ENCODE measurements around the gene SLC2A8. TPM values are rescaled to one million over a fixed set of nuclear protein-coding genes. Genes with fewer than 3 reads are reported as not detected.

SLC2A8 gene
- total RNA-seq, 1 experiment from 2014 or later = 144 TPM

GRCh38 chr9:127368852-127369402, 28.0 kb upstream of the SLC2A8 start:
- Mint-ChIP-seq H3K36me3 (ENCODE audit: insufficient read depth, unreplicated experiment) (peaks cover 4% of the 10 kb centered on the region), H3K4me3 (ENCODE audit: unreplicated experiment) (no peak overlapping the region), H3K4me1 (ENCODE audit: low read depth, unreplicated experiment) (peaks cover 25% of the 10 kb centered on the region), H3K9me3 (ENCODE audit: unreplicated experiment) (no peaks in the 10 kb centered on the region), H3K27ac (ENCODE audit: unreplicated experiment) (peak overlapping the region; percentile 82), H3K27me3 (ENCODE audit: insufficient read depth, unreplicated experiment) (no peaks in the 10 kb centered on the region)
- CTCF ChIA-PET = interaction anchor here (0.7 to 3.3 kb wide), 2 partner anchors 19 to 29 kb away, joined by 3 to 12 read pairs; partner anchors contain the start of gene SLC2A8
- intact Hi-C loops (cut with micrococcal nuclease; ENCODE audit: unreplicated experiment) = no loop called here
- POLR2A ChIA-PET = interaction anchor here (1.2 kb wide), 1 partner anchor 38 kb away, joined by 12 read pairs; no protein-coding TSS in a partner anchor
- no peaks in the 10 kb centered on the region for H3K36me3 ChIP-seq (ENCODE audit: control insufficient read depth, insufficient read depth, low read length)
- no peaks in the 10 kb centered on the region for H3K9me3 ChIP-seq
- no peaks in the 10 kb centered on the region for H3K27me3 ChIP-seq (replicated peaks; ENCODE audit: control insufficient read depth, insufficient read depth, low read length)
- DNase-seq = peak in 1 of 2 experiments; percentile 4
- BruUV-seq (replicated peaks) = no TSS peak
- H3K4me3 ChIP-seq (ENCODE audit: low read depth, low read length) = no peak overlapping the region
- no peak for TF ChIP-seq CTCF (IDR thresholded peaks at IDR 0.05; ENCODE audit: insufficient read depth in 1 of 2, low read depth in 1 of 2, low read length in 1 of 2, severe bottlenecking in 1 of 2, unreplicated experiment in 1 of 2)
- peaks cover 16% of the 10 kb centered on the region for H3K4me1 ChIP-seq

- peak overlapping the region; percentile 82 for H3K27ac Mint-ChIP-seq (ENCODE audit: unreplicated experiment)
- H3K4me3 Mint-ChIP-seq (ENCODE audit: unreplicated experiment) = no peak overlapping the region
- H3K27me3 Mint-ChIP-seq (ENCODE audit: insufficient read depth, unreplicated experiment) = no peaks in the 10 kb centered on the region
- H3K9me3 ChIP-seq = no peaks in the 10 kb centered on the region
- no peak for TF ChIP-seq CTCF (IDR thresholded peaks at IDR 0.05; ENCODE audit: insufficient read depth in 1 of 2, low read depth in 1 of 2, low read length in 1 of 2, severe bottlenecking in 1 of 2, unreplicated experiment in 1 of 2)
- H3K4me3 ChIP-seq (ENCODE audit: low read depth, low read length) = no peak overlapping the region
- peaks cover 4% of the 10 kb centered on the region for H3K36me3 Mint-ChIP-seq (ENCODE audit: insufficient read depth, unreplicated experiment)
- CTCF ChIA-PET = interaction anchor here (3.3 kb wide), 1 partner anchor 28 kb away, joined by 12 read pairs; the partner anchor contains the start of gene SLC2A8
- intact Hi-C loops (cut with micrococcal nuclease; ENCODE audit: unreplicated experiment) = no loop called here
- BruUV-seq (replicated peaks) = no TSS peak
- H3K36me3 ChIP-seq (ENCODE audit: control insufficient read depth, insufficient read depth, low read length) = no peaks in the 10 kb centered on the region
- no peaks in the 10 kb centered on the region for H3K9me3 Mint-ChIP-seq (ENCODE audit: unreplicated experiment)
- H3K4me1 Mint-ChIP-seq (ENCODE audit: low read depth, unreplicated experiment) = peaks cover 25% of the 10 kb centered on the region
- H3K27me3 ChIP-seq (replicated peaks; ENCODE audit: control insufficient read depth, insufficient read depth, low read length) = no peaks in the 10 kb centered on the region
- DNase-seq = peak in 1 of 2 experiments; percentile 25
- POLR2A ChIA-PET = interaction anchor here (1.2 to 2.3 kb wide), 2 partner anchors 27 to 38 kb away, joined by 12 to 13 read pairs; partner anchors contain the start of gene SLC2A8
- H3K4me1 ChIP-seq = peaks cover 16% of the 10 kb centered on the region
These were observed 27.5 kb upstream of the SLC2A8 start for GRCh38 chr9:127369428-127369827.

GRCh38 chr9:127370147-127370579, 26.8 kb upstream of the SLC2A8 start:
- Mint-ChIP-seq H3K4me1 (ENCODE audit: low read depth, unreplicated experiment) (peaks cover 25% of the 10 kb centered on the region), H3K4me3 (ENCODE audit: unreplicated experiment) (no peak overlapping the region), H3K27me3 (ENCODE audit: insufficient read depth, unreplicated experiment) (no peaks in the 10 kb centered on the region), H3K27ac (ENCODE audit: unreplicated experiment) (peak overlapping the region; percentile 82), H3K36me3 (ENCODE audit: insufficient read depth, unreplicated experiment) (peaks cover 4% of the 10 kb centered on the region), H3K9me3 (ENCODE audit: unreplicated experiment) (no peaks in the 10 kb centered on the region)
- DNase-seq = peak in 1 of 2 experiments; percentile 10
- no TSS peak for BruUV-seq (replicated peaks)
- no peak overlapping the region for H3K4me3 ChIP-seq (ENCODE audit: low read depth, low read length)
- TF ChIP-seq CTCF (IDR thresholded peaks at IDR 0.05; ENCODE audit: insufficient read depth in 1 of 2, low read depth in 1 of 2, low read length in 1 of 2, severe bottlenecking in 1 of 2, unreplicated experiment in 1 of 2) = no peak
- no peaks in the 10 kb centered on the region for H3K9me3 ChIP-seq
- H3K36me3 ChIP-seq (ENCODE audit: control insufficient read depth, insufficient read depth, low read length) = no peaks in the 10 kb centered on the region
- POLR2A ChIA-PET = interaction anchor here (1.2 to 2.3 kb wide), 3 partner anchors 18 to 37 kb away, joined by 10 to 13 read pairs (median 12); partner anchors contain the start of gene SLC2A8
- H3K27me3 ChIP-seq (replicated peaks; ENCODE audit: control insufficient read depth, insufficient read depth, low read length) = no peaks in the 10 kb centered on the region
- CTCF ChIA-PET = interaction anchor here (1.1 to 3.3 kb wide), 2 partner anchors 17 to 27 kb away, joined by 7 to 12 read pairs; partner anchors contain the start of gene SLC2A8
- intact Hi-C loops (cut with micrococcal nuclease; ENCODE audit: unreplicated experiment) = no loop called here
- H3K4me1 ChIP-seq = peaks cover 16% of the 10 kb centered on the region
